ENCODE data around the gene ACSS2. TPM values are rescaled to one million over a fixed set of nuclear protein-coding genes. Genes with fewer than 3 reads are reported as not detected.
A peak's percentile ranks its signal among the peaks of the same experiment; 100 is the strongest.

Gene ACSS2
- total and polyA plus RNA-seq, 2 donors (not counting 1 experiment from before 2014, with no cell fraction given), result 10.5 to 22.1 TPM

GRCh38 chr20:34875642-34876405 lies 588 bp upstream of the ACSS2 start:
- ChIA-PET CTCF (interaction anchor here (0.6 to 2.3 kb wide), 10 partner anchors 10 to 938 kb away, joined by 3 to 8 read pairs (median 3); partner anchors contain the start of genes GSS, MYH7B and NCOA6), POLR2A (interaction anchor here (0.7 kb wide), 1 partner anchor 113 kb away, joined by 4 read pairs; no protein-coding TSS in a partner anchor)
- intact Hi-C loops (cut with micrococcal nuclease), result loop anchor here (1.0 to 5.0 kb wide), 5 partner anchors 51 to 1319 kb away; partner anchors contain the start of genes MMP24OS, NCOA6, RALY and TRPC4AP
- TF ChIP-seq EZH2 (IDR thresholded peaks at IDR 0.05; ENCODE audit: borderline replicate concordance, insufficient read depth, low read depth, low read length, poor library complexity, severe bottlenecking) (no peak), CTCF (IDR thresholded peaks at IDR 0.05) (no peak)
- ATAC-seq (ENCODE audit: low read depth) (no peak), DNase-seq (no peak)
- Histone ChIP-seq H3K9ac (ENCODE audit: low read length) (peak overlapping the region; percentile 81), H3K79me2 (ENCODE audit: control insufficient read depth, insufficient read depth, low read length) (peaks cover 12% of the 10 kb centered on the region), H3K4me2 (replicated peaks; ENCODE audit: low read depth, low read length, poor library complexity, severe bottlenecking) (peak overlapping the region; percentile 90), H3K27me3 (replicated peaks in 1 of 4; ENCODE audit: control extremely low read depth in 1 of 4, control insufficient read depth in 3 of 4, insufficient read depth in 4 of 4, low read length in 3 of 4) (no peaks in the 10 kb centered on the region), H2AFZ (ENCODE audit: insufficient read depth, low read depth, low read length, poor library complexity, severe bottlenecking) (peak overlapping the region; percentile 93), H3K36me3 (replicated peaks in 1 of 2; ENCODE audit: control extremely low read depth in 1 of 2, control insufficient read depth in 1 of 2, extremely low read depth in 1 of 2, insufficient read depth in 2 of 2, low read length in 1 of 2) (no peaks in the 10 kb centered on the region), H3K4me3 (ENCODE audit: control extremely low read depth in 1 of 5, extremely low read depth in 1 of 5, insufficient read depth in 1 of 5, low read depth in 2 of 5, low read length in 4 of 5) (peak overlapping the region; percentile 54 to 80 (median 69)), H3K4me1 (ENCODE audit: control insufficient read depth in 2 of 2, insufficient read depth in 2 of 2, low read length in 2 of 2) (peaks cover 35 to 41% of the 10 kb centered on the region in 2 donors), H3K27ac (ENCODE audit: low read length in 2 of 2) (no peak overlapping the region), H4K20me1 (ENCODE audit: control insufficient read depth, insufficient read depth, low read length, poor library complexity, severe bottlenecking) (no peaks in the 10 kb centered on the region), H3K9me3 (ENCODE audit: control extremely low read depth in 1 of 3, control insufficient read depth in 2 of 3, insufficient read depth in 1 of 3, low read length in 2 of 3) (no peaks in the 10 kb centered on the region)
- H3K27me3 Mint-ChIP-seq, result no peaks in the 10 kb centered on the region
- WGBS (ENCODE audit: insufficient coverage), result under 1% methylated on average over 17 of the region's 20 CpGs
- no peaks in the 10 kb centered on the region for H3K9me3 Mint-ChIP-seq (ENCODE audit: insufficient read depth)
- H3K4me3 Mint-ChIP-seq, result peak overlapping the region; percentile 92
- H3K4me1 Mint-ChIP-seq, result peaks cover 52% of the 10 kb centered on the region
- H3K27ac Mint-ChIP-seq, result peak overlapping the region; percentile 81

All from B cell (primary cell).